HEK293 (cell line): ENCODE measurements around the gene UTP25.
"Not testable (repeated sequence)": the region's sequence is repeated elsewhere in the genome, so short reads cannot be mapped to it uniquely, and the experiment has no call there.

ENCODE experiments used
- BCL11A ChIP-seq: fragments of 450-650 bp; formaldehyde crosslinking; IDR thresholded peaks from 2 replicates; pipeline ENCODE4 v1.5.1; 2016; ENCODE audit warnings: low read depth, missing biosample characterization, missing genetic modification characterization
- CTCF ChIP-seq: fragments of 450-650 bp; formaldehyde crosslinking; IDR thresholded peaks from 2 replicates; pipeline ENCODE4 v1.5.1; 2016; ENCODE audit warnings: missing biosample characterization, missing genetic modification characterization
- MEIS1 ChIP-seq: sonication (generic); formaldehyde crosslinking; IDR thresholded peaks from 2 replicates; pipeline ENCODE4 v1.8.1; 2022; ENCODE audit warnings: missing genetic modification reagents, mild to moderate bottlenecking, borderline replicate concordance
- SCRT2 ChIP-seq: fragments of 450-650 bp; formaldehyde crosslinking; IDR thresholded peaks from 2 replicates; pipeline ENCODE4 v1.5.1; 2016; ENCODE audit warnings: missing biosample characterization, missing genetic modification characterization
- ZNF776 ChIP-seq: fragments of 450-650 bp; formaldehyde crosslinking; IDR thresholded peaks from 2 replicates; pipeline ENCODE4 v1.5.0; 2017; ENCODE audit warnings: missing biosample characterization, missing genetic modification characterization, borderline replicate concordance

DNA sequence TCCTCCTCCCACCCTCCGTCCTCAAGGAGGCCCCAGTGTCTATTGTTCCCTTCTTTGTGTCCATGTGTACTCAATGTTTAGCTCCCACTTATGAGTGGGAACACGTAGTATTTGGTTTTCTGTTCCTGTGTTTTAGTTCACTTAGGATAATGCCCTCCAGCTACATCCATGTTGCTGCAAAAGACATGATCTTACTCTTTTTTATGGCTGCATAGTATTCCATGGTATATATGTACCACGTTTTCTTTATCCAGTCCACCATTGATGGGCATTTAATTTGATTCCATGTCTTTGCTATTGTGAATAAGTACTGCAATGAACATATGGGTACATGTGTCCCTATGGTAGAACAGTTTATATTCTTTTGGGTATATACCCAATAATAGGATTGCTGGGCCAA is 34.1 kb upstream of the UTP25 start:
- not testable (repeated sequence) for TF ChIP-seq CTCF (tag by site-specific recombination); BCL11A (tag by site-specific recombination); SCRT2 (tag by site-specific recombination); ZNF776 (tag by site-specific recombination); MEIS1 (CRISPR knock-in tag)
